OCI-LY7 (cell line): ENCODE measurements around the gene PRLHR. TPM values are rescaled to one million over a fixed set of nuclear protein-coding genes. Genes with fewer than 3 reads are reported as not detected.

Experiments used
- BruUV-seq: library from RNA; stranded (reverse); fragments of 400-500 nt; replicated peaks from 2 replicates; lab custom pipeline; 2021; lab: Mats Ljungman, UMichigan
- CTCF ChIA-PET: fragments of 300-600 bp; sonication (Branson Sonifier 250); formaldehyde crosslinking; loops from one replicate; lab custom pipeline; 2022; ENCODE audit warnings: antibody characterized with exemption; ENCODE audit not compliant: unreplicated experiment; lab: Charles Lee
- POLR2A ChIA-PET: fragments of 300-600 bp; sonication (Branson Sonifier 250); formaldehyde crosslinking; loops from one replicate; lab custom pipeline; 2022; ENCODE audit warnings: antibody characterized with exemption; lab: Charles Lee
- DNase-seq: peaks from one replicate; pipeline ENCODE4 v3.0.0-alpha.2; 2015; ENCODE audit warnings: low spot score
- H2AFZ ChIP-seq: fragments of 200-600 bp; sonication (generic), shearing (Covaris generic); 2 replicates; pipeline ENCODE4 v1.6.1; 2014; ENCODE audit warnings: mild to moderate bottlenecking, antibody characterized with exemption, low read length, moderate library complexity
- H3K27ac ChIP-seq: fragments of 200-600 bp; sonication (generic); 2 replicates; pipeline ENCODE4 v1.5.1; 2014; ENCODE audit warnings: mixed run types, low read depth, mild to moderate bottlenecking, moderate library complexity, low read length, inconsistent platforms; ENCODE audit not compliant: poor library complexity, severe bottlenecking
- H3K36me3 ChIP-seq: fragments of 200-600 bp; sonication (generic); 2 replicates; pipeline ENCODE4 v1.6.1; 2014; ENCODE audit warnings: mild to moderate bottlenecking, antibody characterized with exemption, low read length, moderate library complexity, mixed read lengths; ENCODE audit not compliant: insufficient read depth
- H3K4me1 ChIP-seq: fragments of 200-600 bp; sonication (generic); 2 replicates; pipeline ENCODE4 v1.5.1; 2014; ENCODE audit warnings: mild to moderate bottlenecking, low read length; ENCODE audit not compliant: insufficient read depth, poor library complexity, severe bottlenecking
- H3K4me2 ChIP-seq: fragments of 200-600 bp; sonication (generic); 2 replicates; pipeline ENCODE4 v1.6.1; 2014; ENCODE audit warnings: mild to moderate bottlenecking, low read length
- H3K4me3 ChIP-seq: fragments of 200-600 bp; sonication (generic); 2 replicates; pipeline ENCODE4 v1.5.1; 2014; ENCODE audit warnings: mild to moderate bottlenecking, low read depth, low read length; ENCODE audit not compliant: poor library complexity, severe bottlenecking
- H3K79me2 ChIP-seq: fragments of 200-600 bp; sonication (generic); 2 replicates; pipeline ENCODE4 v1.6.1; 2016; ENCODE audit warnings: low read depth, mild to moderate bottlenecking, low read length, moderate library complexity, mixed read lengths; ENCODE audit not compliant: insufficient read depth
- H3K9me2 ChIP-seq: fragments of 200-600 bp; sonication (generic); 2 replicates; pipeline ENCODE4 v1.6.1; 2016; ENCODE audit warnings: mild to moderate bottlenecking, low read length, mixed read lengths; ENCODE audit not compliant: insufficient read depth
- H3K9me3 ChIP-seq: fragments of 200-600 bp; sonication (generic); 2 replicates; pipeline ENCODE4 v1.6.1; 2014; ENCODE audit warnings: mild to moderate bottlenecking, mixed run types, low read length, mixed read lengths
- H4K20me1 ChIP-seq: fragments of 200-600 bp; sonication (generic); 2 replicates; pipeline ENCODE4 v1.6.1; 2014; ENCODE audit warnings: mild to moderate bottlenecking, antibody characterized with exemption, low read length, moderate library complexity, mixed read lengths; ENCODE audit not compliant: insufficient read depth
- CTCF ChIP-seq: fragments of 200-600 bp; sonication (generic); conservative IDR thresholded peaks from 2 replicates; pipeline ENCODE4 v1.5.1; 2014; ENCODE audit warnings: mild to moderate bottlenecking, antibody characterized with exemption, low read length, moderate library complexity, mixed read lengths
- EZH2phosphoT487 ChIP-seq: fragments of 200-600 bp; sonication (generic); IDR thresholded peaks from 2 replicates; pipeline ENCODE4 v1.6.1; 2018; ENCODE audit warnings: low read depth, borderline replicate concordance, mild to moderate bottlenecking, mixed run types, antibody characterized with exemption, low read length, moderate library complexity, mixed read lengths
- intact Hi-C: fragments of 100-400 bp; cut with micrococcal nuclease; formaldehyde crosslinking; loops from one replicate; pipeline ENCODE4 v1.10.0; 2022; ENCODE audit not compliant: unreplicated experiment
- total RNA-seq, 2 experiments: library from RNA; depleted of rRNA in 1 of 2; stranded (reverse); fragments of >200 nt in 1 of 2; shearing (Covaris generic) in 1 of 2; gene quantifications; 2 replicates each; pipeline ENCODE4 v1.2.3, GENCODE V29; 2014 to 2022

The PRLHR gene
- total RNA-seq, 2 experiments from 2014 or later, result not detected

- Histone ChIP-seq H3K79me2 (no peaks in the 10 kb centered on the region), H3K4me3 (no peak overlapping the region), H3K36me3 (no peaks in the 10 kb centered on the region), H3K9me3 (no peaks in the 10 kb centered on the region; the same call in 1 of the 2 replicates), H3K9me2 (no peaks in the 10 kb centered on the region), H2AFZ (no peak overlapping the region), H3K4me2 (no peak overlapping the region), H4K20me1 (no peaks in the 10 kb centered on the region), H3K27ac (no peak overlapping the region), H3K4me1 (no peaks in the 10 kb centered on the region)
- TF ChIP-seq CTCF, result no peak
- POLR2A ChIA-PET, result interaction anchor here (0.5 kb wide), 1 partner anchor 1484 kb away, joined by 7 read pairs; no protein-coding TSS in a partner anchor
- no TSS peak for BruUV-seq
- DNase-seq, result no peak
- CTCF ChIA-PET, result no interaction called here
- intact Hi-C loops, result no loop called here
These were observed 8.5 kb downstream of the PRLHR start for GRCh38 chr10:118586911-118587310.

- BruUV-seq, result no TSS peak
- intact Hi-C loops, result no loop called here
- Histone ChIP-seq H3K9me2 (no peaks in the 10 kb centered on the region), H3K27ac (no peak overlapping the region), H2AFZ (no peak overlapping the region), H3K4me1 (no peaks in the 10 kb centered on the region), H3K79me2 (no peaks in the 10 kb centered on the region), H4K20me1 (no peaks in the 10 kb centered on the region), H3K9me3 (no peaks in the 10 kb centered on the region; the same call in 1 of the 2 replicates), H3K36me3 (no peaks in the 10 kb centered on the region), H3K4me3 (no peak overlapping the region), H3K4me2 (no peak overlapping the region)
- DNase-seq, result no peak
- POLR2A ChIA-PET, result no interaction called here
- no peak for TF ChIP-seq EZH2phosphoT487
- TF ChIP-seq CTCF, result no peak
- CTCF ChIA-PET, result no interaction called here
These were observed 9.7 kb downstream of the PRLHR start for GRCh38 chr10:118585794-118586193.

GRCh38 chr10:118585234-118585633 is 10.2 kb downstream of the PRLHR start:
- Histone ChIP-seq H3K79me2 (no peaks in the 10 kb centered on the region), H3K4me3 (no peak overlapping the region), H2AFZ (no peak overlapping the region), H3K4me1 (no peaks in the 10 kb centered on the region), H4K20me1 (no peaks in the 10 kb centered on the region), H3K9me3 (no peaks in the 10 kb centered on the region; the same call in 1 of the 2 replicates), H3K27ac (no peak overlapping the region), H3K4me2 (no peak overlapping the region), H3K36me3 (no peaks in the 10 kb centered on the region), H3K9me2 (no peaks in the 10 kb centered on the region)
- DNase-seq, result no peak
- intact Hi-C loops, result no loop called here
- TF ChIP-seq EZH2phosphoT487, result no peak
- TF ChIP-seq CTCF, result no peak
- BruUV-seq, result no TSS peak
- CTCF ChIA-PET, result no interaction called here
- POLR2A ChIA-PET, result no interaction called here
